CD4-positive, alpha-beta T cell treated with Interleukin-17A for 4 hours (primary cell): ENCODE measurements around the gene TCAP.
A peak's percentile ranks its signal among the peaks of the same experiment; 100 is the strongest.
"Not testable (repeated sequence)": the region's sequence is repeated elsewhere in the genome, so short reads cannot be mapped to it uniquely, and the experiment has no call there.

ENCODE experiments used
- DNase-seq: peaks from one replicate; pipeline ENCODE4 v3.0.0-alpha.2; 2020; ENCODE audit warnings: mixed read lengths

The TCAP gene

DNA sequence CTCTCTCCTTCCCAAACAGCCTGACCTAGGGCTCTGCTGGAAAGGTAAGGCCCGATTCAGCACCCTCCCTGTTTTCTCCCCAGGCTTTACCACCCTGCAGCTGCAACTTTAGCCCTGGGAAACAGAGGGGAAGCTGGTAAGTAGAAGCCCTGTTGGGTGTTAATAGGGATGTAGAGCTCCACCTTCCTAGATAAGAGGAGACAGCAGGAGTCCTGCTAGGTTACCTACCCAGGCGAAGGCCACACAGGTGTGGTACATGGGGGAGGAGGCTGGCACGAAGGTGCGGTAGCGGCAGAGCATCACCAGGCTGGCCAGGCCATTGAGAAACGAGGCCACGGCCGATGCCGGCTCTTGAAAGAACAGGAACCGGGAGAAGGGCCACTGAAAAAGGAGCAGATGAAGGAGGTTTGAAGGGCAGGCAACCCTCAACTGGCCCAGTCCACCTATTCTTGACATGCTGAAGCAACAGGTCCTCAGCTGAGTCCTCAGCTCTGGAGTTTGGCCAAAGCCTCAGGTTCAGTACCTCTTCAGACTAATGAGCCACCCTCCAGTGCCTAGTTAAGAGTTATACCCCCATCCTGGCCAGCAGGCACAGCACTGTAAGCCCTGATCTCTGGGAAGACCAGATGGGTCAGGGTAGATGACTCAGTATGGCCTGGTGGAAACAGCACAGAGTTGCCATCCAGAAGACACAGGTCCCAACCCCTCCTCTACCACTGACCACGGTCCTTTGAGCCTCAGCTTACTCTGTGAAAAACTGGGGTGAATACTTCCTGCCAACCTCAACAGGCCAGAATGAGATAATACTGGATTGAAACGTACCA, 19.4 kb downstream of the TCAP start:
- no peak for DNase-seq

- DNase-seq: no peak
These were observed 22.0 kb downstream of the TCAP start for GRCh38 chr17:39687101-39687545.

GRCh38 chr17:39687546-39688474, 22.7 kb downstream of the TCAP start, which contains the start of gene PGAP3:
Gene PGAP3, minus strand, starts transcription at chr17:39688057. Its CDS starts 43 bp downstream, at chr17:39688014.
- peak; percentile 90 for DNase-seq

DNA sequence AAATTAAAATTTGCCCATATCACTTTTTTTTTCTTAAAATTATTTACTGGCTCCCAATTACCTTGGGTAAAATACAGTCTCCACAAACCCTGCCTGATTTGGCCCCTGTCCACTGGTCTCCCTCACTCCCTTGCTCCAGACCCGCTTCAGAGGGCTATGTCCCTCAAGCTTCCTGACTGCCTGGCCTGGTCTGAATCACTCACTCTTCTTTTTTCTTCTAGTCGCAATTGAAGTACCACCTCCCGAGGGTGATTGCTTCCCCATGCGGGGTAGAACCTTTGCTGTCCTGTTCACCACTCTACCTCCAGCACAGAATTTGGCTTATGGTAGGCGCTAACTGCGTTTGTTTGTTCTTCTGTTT, 23.3 kb downstream of the TCAP start:
- no peak for DNase-seq

DNA sequence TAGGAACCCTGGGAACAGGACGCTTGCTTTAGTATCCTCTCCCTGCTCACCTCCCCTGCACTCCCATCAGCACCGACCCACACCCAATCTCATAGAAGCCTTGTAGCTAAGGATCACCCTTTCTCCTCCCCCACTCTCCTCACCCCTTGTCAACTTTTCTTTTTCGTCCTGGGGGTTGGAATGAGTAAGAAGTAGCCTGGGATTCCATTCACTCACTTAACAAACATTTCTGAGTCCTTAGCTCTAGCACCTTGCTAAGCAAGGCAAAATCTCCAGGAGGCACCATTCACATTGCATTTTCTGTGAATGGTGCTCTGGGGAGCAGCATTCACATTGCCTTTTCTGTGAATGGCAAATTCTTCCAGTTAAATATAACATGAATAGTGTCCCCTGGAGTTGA, 23.8 kb downstream of the TCAP start:
- no peak for DNase-seq

- DNase-seq: no peak
These were observed 29.4 kb downstream of the TCAP start for GRCh38 chr17:39694593-39694992.

- no peak for DNase-seq
These were observed 29.9 kb downstream of the TCAP start for GRCh38 chr17:39695089-39695474.

GRCh38 chr17:39696731-39697130, 31.6 kb downstream of the TCAP start:
- DNase-seq: no peak

GRCh38 chr17:39697961-39698360, 32.8 kb downstream of the TCAP start:
- no peak for DNase-seq

- not testable (repeated sequence) for DNase-seq
These were observed 34.1 kb downstream of the TCAP start for GRCh38 chr17:39699157-39699817.

- no peak for DNase-seq
These were observed 34.6 kb downstream of the TCAP start, which contains the start of gene ERBB2 for GRCh38 chr17:39699818-39700147. Gene ERBB2, plus strand, starts transcription at chr17:39700064. Its CDS starts 175 bp downstream, at chr17:39700239.

DNA sequence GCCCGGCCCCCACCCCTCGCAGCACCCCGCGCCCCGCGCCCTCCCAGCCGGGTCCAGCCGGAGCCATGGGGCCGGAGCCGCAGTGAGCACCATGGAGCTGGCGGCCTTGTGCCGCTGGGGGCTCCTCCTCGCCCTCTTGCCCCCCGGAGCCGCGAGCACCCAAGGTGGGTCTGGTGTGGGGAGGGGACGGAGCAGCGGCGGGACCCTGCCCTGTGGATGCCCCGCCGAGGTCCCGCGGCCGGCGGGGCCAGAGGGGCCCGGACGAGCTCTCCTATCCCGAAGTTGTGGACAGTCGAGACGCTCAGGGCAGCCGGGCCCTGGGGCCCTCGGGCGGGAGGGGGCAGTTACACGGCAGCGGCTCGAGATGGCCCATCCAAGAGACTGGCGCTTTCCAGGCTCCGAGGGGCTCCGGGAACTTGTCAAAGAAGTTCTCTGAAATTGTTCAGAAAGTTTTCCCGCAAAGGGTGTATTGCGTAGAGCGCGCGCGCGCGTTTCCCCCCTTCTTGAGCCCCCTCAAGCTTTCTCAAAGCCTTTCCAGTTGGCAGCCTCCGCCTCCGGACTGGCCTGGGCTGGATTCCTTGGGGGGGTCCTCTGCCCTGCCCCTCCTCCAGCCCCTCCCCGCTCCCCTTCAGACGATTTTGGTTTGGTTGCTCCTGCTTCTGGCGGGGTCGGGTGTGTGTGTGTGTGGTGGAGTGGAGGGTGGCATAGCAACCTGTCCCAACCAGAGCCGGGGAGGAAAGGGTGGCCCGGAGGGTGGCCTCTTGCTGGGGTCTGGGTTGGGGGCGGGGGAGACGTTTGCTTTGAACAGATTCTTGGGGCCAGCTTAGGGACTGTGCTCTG, 35.2 kb downstream of the TCAP start:
- no peak for DNase-seq

- no peak for DNase-seq
These were observed 36.0 kb downstream of the TCAP start for GRCh38 chr17:39701012-39701783.

DNA sequence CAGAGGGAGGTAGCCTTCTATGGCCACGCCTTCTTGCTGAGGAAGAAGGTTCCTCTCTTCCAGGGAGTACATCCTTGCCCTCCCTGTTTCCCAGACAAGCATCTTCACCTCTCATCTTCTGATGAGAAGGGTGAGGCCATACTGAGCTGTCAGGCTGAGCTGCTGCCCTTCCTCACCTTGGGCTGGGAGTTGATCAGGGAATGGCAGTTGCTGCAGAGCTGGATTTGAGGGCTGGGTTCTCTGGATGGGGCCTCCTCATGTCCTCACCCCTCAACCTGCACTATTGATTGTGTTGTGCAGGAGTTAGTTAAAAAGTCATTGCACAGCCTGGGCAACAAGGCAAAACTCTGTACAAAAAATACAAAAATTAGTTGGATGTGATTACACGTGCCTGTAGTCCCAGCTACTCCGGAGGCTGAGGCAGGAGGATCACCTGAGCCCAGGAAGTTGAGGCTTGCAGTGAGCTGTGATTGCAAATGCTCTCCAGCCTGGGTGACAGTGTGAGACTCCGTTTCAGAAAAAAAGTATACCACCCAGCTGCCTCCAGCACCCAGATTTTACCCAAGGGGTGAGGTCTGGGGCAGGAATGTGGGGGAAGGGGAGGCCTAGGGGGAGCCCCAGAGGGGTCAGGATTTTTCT, 36.8 kb downstream of the TCAP start:
- DNase-seq: no peak

- DNase-seq: no peak
These were observed 38.0 kb downstream of the TCAP start for GRCh38 chr17:39702901-39703893.

DNA sequence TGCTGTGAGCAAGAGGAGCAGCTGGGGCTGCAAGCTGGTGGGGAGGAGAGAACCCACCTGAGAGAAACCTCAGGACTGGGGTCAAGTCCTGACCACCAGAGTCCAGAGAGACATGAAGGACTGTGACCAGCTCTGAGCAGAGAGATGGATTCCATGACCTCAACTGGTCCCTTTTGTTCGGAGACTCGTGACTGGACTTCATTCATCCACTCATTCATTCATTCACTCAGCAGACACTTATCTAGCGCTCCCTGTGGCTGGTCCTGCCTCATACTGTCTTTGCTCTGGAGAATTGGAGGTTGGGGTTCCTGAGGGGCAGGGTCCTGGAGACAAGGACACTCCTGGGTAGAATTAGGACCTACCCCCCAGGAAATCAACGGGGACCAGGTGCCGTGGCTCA, 38.8 kb downstream of the TCAP start:
- DNase-seq: no peak

DNA sequence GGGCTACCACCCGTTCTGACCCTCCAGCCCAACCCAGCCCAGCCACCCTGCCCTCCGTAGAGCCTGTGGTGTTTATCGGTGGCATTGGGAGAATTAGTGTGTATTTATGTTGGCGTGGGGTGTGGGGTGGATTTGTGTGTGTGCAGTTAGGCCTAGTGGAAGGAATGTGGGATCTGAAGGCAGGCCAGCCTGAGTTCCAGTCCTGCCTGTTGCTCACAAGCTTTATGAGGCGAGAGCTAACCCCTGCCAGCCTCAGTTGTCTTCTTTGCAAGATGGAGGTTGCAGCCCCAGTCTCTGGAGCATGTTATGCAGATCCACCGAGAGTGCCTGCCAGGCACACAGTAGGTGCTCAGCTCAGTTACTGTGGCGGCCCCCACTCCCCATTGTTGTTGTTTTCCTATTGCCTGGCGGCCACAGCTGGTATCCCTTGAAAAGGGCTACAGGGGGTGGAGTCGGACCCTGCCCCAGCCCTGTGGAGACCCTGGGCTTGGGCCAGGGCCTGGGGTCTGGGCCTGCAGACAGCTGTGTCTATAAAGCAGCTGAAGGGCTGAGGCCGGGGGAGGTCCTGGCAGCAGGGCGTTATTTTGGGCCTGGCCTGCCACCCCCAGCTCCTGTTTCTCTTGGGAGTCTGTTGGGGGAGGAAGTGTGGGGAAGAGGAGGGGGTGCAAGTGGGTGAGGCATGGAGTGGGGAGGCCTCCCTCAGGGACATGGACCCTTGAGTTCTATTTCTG, 39.8 kb downstream of the TCAP start:
- no peak for DNase-seq

DNA sequence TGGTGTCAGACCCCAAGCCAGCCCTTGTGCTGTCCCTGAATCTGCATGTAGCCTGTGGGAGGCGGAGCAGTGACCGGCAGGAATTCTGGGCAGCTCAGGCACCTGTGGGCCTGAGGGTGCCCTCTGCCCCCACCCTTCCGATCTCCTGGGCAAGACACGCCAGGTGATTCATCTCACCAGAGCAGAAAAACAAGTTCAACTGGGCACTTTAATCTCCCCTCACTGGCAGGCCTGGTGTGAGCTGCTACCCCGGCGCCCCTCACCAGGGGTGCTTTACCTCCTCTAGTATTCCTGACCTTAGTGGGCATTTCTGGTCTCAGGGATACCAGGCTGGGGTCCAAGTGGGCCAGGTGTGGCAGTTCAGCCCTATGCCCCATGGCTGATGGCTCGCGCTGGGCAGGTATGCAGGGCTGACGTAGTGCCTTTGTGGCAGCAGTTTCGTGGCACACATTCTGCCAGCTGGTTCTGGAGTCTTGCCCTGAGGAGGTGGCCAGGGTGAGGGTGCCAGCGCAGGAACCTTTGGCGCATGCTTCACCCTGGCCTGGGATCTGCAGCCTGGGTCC, 40.7 kb downstream of the TCAP start:
- DNase-seq: no peak

DNA sequence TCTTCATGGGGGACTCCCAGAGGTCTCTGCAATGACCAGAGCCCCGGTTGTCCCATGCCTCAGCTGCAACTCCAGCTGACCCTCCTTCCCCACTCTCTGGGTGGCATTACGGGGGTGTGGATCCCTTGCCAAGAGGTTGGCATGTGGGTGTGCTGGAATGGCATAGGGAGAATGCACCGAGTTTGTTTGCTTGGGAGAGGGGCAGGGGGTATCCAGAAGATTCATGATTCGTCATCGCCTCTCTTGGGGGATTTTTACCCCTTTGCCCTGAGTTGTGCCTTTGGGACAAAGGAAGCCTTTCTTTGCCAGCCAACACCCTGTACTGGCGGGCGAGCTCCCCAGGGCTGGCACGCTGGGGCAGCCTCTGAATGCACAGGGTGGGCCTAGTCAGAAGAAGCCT, 41.2 kb downstream of the TCAP start:
- no peak for DNase-seq
